Caco-2 (cell line): ENCODE data around the gene GLI3. TPM values are rescaled to one million over a fixed set of nuclear protein-coding genes. Genes with fewer than 3 reads are reported as not detected.

Experiments
- BruUV-seq: library from RNA; stranded (reverse); fragments of 400-500 nt; replicated peaks from 2 replicates; lab custom pipeline; 2021; lab: Mats Ljungman, UMichigan
- CTCF ChIA-PET: fragments of 300-600 bp; sonication (Branson Sonifier 250); formaldehyde crosslinking; loops from one replicate; lab custom pipeline; 2022; ENCODE audit warnings: antibody characterized with exemption; lab: Charles Lee
- POLR2A ChIA-PET: fragments of 300-600 bp; sonication (Branson Sonifier 250); formaldehyde crosslinking; loops from one replicate; lab custom pipeline; 2022; ENCODE audit warnings: antibody characterized with exemption; lab: Charles Lee
- DNase-seq, 2 experiments: peaks; one replicate each; pipeline versions ENCODE4 v3.0.0 to v3.0.0-alpha.2; 2020 to 2022
- H3K27me3 ChIP-seq: replicated peaks from 2 replicates; pipeline ENCODE4 v1.6.0; 2011; ENCODE audit warnings: low read length; ENCODE audit not compliant: control insufficient read depth, insufficient read depth
- H3K36me3 ChIP-seq: 2 replicates; pipeline ENCODE4 v1.5.1; 2011; ENCODE audit warnings: low read length; ENCODE audit not compliant: control insufficient read depth, insufficient read depth
- H3K4me1 ChIP-seq: fragments of 250-450 bp; sonication (Bioruptor Pico); 2 replicates; pipeline ENCODE4 v1.5.1; 2020; ENCODE audit warnings: mild to moderate bottlenecking
- H3K4me3 ChIP-seq: 2 replicates; pipeline ENCODE4 v1.5.1; 2011; ENCODE audit warnings: low read depth, mild to moderate bottlenecking, control low read depth, low read length
- H3K9me3 ChIP-seq: fragments of 250-450 bp; sonication (Bioruptor Pico); 2 replicates; pipeline ENCODE4 v1.5.1; 2020; ENCODE audit warnings: mild to moderate bottlenecking, moderate library complexity
- H3K27ac Mint-ChIP-seq: one replicate; pipeline ENCODE4 v1.8.0; 2022; ENCODE audit warnings: mixed read lengths; ENCODE audit not compliant: unreplicated experiment
- H3K27me3 Mint-ChIP-seq: one replicate; pipeline ENCODE4 v1.8.0; 2022; ENCODE audit warnings: mixed read lengths; ENCODE audit not compliant: insufficient read depth, unreplicated experiment
- H3K36me3 Mint-ChIP-seq: one replicate; pipeline ENCODE4 v1.8.0; 2022; ENCODE audit warnings: mild to moderate bottlenecking, mixed read lengths; ENCODE audit not compliant: insufficient read depth, unreplicated experiment
- H3K4me1 Mint-ChIP-seq: one replicate; pipeline ENCODE4 v1.8.0; 2022; ENCODE audit warnings: low read depth, mixed read lengths; ENCODE audit not compliant: unreplicated experiment
- H3K4me3 Mint-ChIP-seq: one replicate; pipeline ENCODE4 v1.8.0; 2022; ENCODE audit warnings: mild to moderate bottlenecking, moderate library complexity, mixed read lengths; ENCODE audit not compliant: unreplicated experiment
- H3K9me3 Mint-ChIP-seq: one replicate; pipeline ENCODE4 v1.8.0; 2022; ENCODE audit warnings: mixed read lengths; ENCODE audit not compliant: unreplicated experiment
- intact Hi-C: fragments of 100-400 bp; cut with micrococcal nuclease; formaldehyde crosslinking; loops from one replicate; pipeline ENCODE4 v1.10.0; 2022; ENCODE audit not compliant: unreplicated experiment
- total RNA-seq: library from RNA; stranded (reverse); gene quantifications from 2 replicates; pipeline ENCODE4 v1.2.3, GENCODE V29; 2022
- TF ChIP-seq, protein P1 (sequence below), 2 experiments: fragments of 200-600 bp in 1 of 2; IDR thresholded peaks; 1 replicate in 1 of 2; 2 replicates in 1 of 2; pipeline versions ENCODE4 v1.5.1 to v1.8.0; 2011 to 2022; ENCODE audit warnings: antibody characterized with exemption in 1 of 2, control low read depth in 1 of 2, inconsistent platforms in 1 of 2, low read depth in 1 of 2, low read length in 1 of 2, mild to moderate bottlenecking in 1 of 2, moderate library complexity in 1 of 2; ENCODE audit not compliant: insufficient read depth in 1 of 2, severe bottlenecking in 1 of 2, unreplicated experiment in 1 of 2

The GLI3 gene
- total RNA-seq, 1 experiment from 2014 or later, result 1.00 TPM

DNA sequence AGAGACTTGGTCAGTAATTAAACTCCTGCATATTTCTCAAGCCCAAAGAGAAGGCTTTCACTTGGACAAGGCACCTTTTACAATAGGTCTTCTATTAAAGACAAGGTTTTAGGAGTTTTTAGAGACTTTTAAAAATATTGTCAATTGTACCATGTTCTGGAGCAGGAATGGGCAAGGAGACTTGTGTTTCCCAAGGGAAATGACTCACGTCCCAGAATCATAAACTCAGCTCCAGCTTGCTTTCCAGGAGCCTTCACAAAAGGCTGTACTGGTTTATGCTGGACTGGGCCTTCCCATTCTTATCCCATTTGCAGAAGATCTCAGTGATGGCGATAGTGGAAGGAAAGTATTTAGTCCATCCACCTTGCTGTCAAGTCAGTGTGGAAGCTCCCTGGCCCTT, 7.8 kb upstream of the GLI3 start:
- CTCF ChIA-PET, result no interaction called here
- Histone ChIP-seq H3K27me3 (no peaks in the 10 kb centered on the region), H3K9me3 (no peaks in the 10 kb centered on the region), H3K4me1 (no peaks in the 10 kb centered on the region), H3K36me3 (no peaks in the 10 kb centered on the region), H3K4me3 (no peak overlapping the region)
- intact Hi-C loops, result no loop called here
- Mint-ChIP-seq H3K27me3 (peaks cover 14% of the 10 kb centered on the region), H3K27ac (no peak overlapping the region), H3K4me3 (no peak overlapping the region), H3K36me3 (no peaks in the 10 kb centered on the region), H3K4me1 (no peaks in the 10 kb centered on the region), H3K9me3 (no peaks in the 10 kb centered on the region)
- TF ChIP-seq, protein P1, sequence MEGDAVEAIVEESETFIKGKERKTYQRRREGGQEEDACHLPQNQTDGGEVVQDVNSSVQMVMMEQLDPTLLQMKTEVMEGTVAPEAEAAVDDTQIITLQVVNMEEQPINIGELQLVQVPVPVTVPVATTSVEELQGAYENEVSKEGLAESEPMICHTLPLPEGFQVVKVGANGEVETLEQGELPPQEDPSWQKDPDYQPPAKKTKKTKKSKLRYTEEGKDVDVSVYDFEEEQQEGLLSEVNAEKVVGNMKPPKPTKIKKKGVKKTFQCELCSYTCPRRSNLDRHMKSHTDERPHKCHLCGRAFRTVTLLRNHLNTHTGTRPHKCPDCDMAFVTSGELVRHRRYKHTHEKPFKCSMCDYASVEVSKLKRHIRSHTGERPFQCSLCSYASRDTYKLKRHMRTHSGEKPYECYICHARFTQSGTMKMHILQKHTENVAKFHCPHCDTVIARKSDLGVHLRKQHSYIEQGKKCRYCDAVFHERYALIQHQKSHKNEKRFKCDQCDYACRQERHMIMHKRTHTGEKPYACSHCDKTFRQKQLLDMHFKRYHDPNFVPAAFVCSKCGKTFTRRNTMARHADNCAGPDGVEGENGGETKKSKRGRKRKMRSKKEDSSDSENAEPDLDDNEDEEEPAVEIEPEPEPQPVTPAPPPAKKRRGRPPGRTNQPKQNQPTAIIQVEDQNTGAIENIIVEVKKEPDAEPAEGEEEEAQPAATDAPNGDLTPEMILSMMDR (IDR thresholded peaks at IDR 0.05; ENCODE audit: insufficient read depth in 1 of 2, low read depth in 1 of 2, low read length in 1 of 2, severe bottlenecking in 1 of 2, unreplicated experiment in 1 of 2), result no peak
- no peak for DNase-seq
- BruUV-seq, result no TSS peak
- POLR2A ChIA-PET, result no interaction called here

DNA sequence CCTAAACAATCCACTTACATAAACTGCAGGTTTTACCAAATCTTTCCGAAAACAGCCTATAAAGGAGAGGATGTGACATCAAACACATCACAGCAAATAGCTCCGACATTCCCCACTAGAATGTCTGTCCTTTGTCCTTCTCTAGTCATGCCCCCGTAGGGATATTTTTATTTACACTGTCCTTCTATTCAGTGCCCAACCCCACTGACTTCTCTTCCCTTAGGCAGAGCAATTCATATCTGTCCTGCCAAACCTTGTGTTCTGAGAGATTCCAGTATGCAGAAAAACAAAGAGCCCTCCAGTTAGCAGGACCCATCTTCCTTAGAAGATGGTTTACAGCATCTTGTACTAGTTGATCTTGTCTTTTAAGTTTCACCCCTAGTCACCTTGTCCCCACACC, 5.4 kb upstream of the GLI3 start:
- CTCF ChIA-PET, result no interaction called here
- H3K27me3 Mint-ChIP-seq, result peaks cover 32% of the 10 kb centered on the region

DNA sequence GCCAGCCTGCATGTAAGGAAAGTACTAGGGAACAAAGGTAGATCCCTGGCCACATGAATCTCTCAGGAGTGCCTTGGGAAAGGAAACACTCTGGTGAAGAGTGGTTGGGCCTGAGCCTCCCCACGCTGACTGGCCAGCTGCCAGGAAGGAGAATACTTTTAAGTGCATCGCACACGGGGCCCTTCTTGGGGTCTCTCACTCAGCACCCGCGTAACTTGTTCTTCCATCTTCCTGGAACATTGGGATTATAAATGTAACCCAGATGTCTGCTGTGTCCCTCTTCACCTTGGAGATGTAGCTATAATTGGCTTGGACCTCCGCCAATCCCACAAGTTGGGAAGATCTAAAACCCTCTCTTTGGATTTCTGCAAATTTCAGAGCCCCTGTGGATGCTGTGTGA, 4.4 kb upstream of the GLI3 start:
- POLR2A ChIA-PET, result no interaction called here
- H3K36me3 ChIP-seq, result no peaks in the 10 kb centered on the region
- no peaks in the 10 kb centered on the region for H3K9me3 ChIP-seq
- no peak overlapping the region for H3K4me3 ChIP-seq
- Mint-ChIP-seq H3K9me3 (no peaks in the 10 kb centered on the region), H3K27ac (no peak overlapping the region), H3K27me3 (peaks cover 34% of the 10 kb centered on the region), H3K4me3 (no peak overlapping the region), H3K4me1 (peaks cover 13% of the 10 kb centered on the region), H3K36me3 (peaks cover 4% of the 10 kb centered on the region)
- H3K27me3 ChIP-seq, result no peaks in the 10 kb centered on the region; the same call in 1 of the 2 replicates
- no peak for DNase-seq
- CTCF ChIA-PET, result no interaction called here
- BruUV-seq, result no TSS peak
- TF ChIP-seq, protein P1 (IDR thresholded peaks at IDR 0.05; ENCODE audit: insufficient read depth in 1 of 2, low read depth in 1 of 2, low read length in 1 of 2, severe bottlenecking in 1 of 2, unreplicated experiment in 1 of 2), result no peak
- intact Hi-C loops, result no loop called here
- peaks cover 1% of the 10 kb centered on the region; the same call in 1 of the 2 replicates for H3K4me1 ChIP-seq

More for the DNA sequence above, 5.4 kb upstream of the GLI3 start:
- TF ChIP-seq, protein P1 (IDR thresholded peaks at IDR 0.05; ENCODE audit: insufficient read depth in 1 of 2, low read depth in 1 of 2, low read length in 1 of 2, severe bottlenecking in 1 of 2, unreplicated experiment in 1 of 2), result no peak
- POLR2A ChIA-PET, result no interaction called here
- no peaks in the 10 kb centered on the region for H3K9me3 ChIP-seq
- no TSS peak for BruUV-seq
- H3K27ac Mint-ChIP-seq, result no peak overlapping the region
- peaks cover 13% of the 10 kb centered on the region for H3K4me1 Mint-ChIP-seq
- H3K36me3 ChIP-seq, result no peaks in the 10 kb centered on the region
- no peaks in the 10 kb centered on the region for H3K4me1 ChIP-seq
- no peaks in the 10 kb centered on the region for H3K9me3 Mint-ChIP-seq
- no peak overlapping the region for H3K4me3 ChIP-seq
- H3K4me3 Mint-ChIP-seq, result no peak overlapping the region
- no peaks in the 10 kb centered on the region; the same call in 1 of the 2 replicates for H3K27me3 ChIP-seq
- intact Hi-C loops, result no loop called here
- H3K36me3 Mint-ChIP-seq, result peaks cover 4% of the 10 kb centered on the region
- DNase-seq, result no peak
